Transverse colon (tissue), 4 donors: ENCODE data around the gene ZNF334. TPM values are rescaled to one million over a fixed set of nuclear protein-coding genes. Genes with fewer than 3 reads are reported as not detected.

Source experiments
- DNase-seq: peaks from one replicate; pipeline ENCODE4 v3.0.0-alpha.2; 2019
- H3K27ac ChIP-seq, 4 donors: fragments of 200-600 bp; sonication (generic); 2 replicates each; pipeline ENCODE4 v1.5.1; 2016 to 2018; ENCODE audit warnings: inconsistent platforms in 4 of 4
- H3K27me3 ChIP-seq: fragments of 200-600 bp; sonication (generic); 2 replicates; pipeline ENCODE4 v1.5.1; 2017; ENCODE audit warnings: inconsistent platforms
- H3K36me3 ChIP-seq, 4 donors: fragments of 200-600 bp; sonication (generic); 2 replicates each; pipeline ENCODE4 v1.5.1; 2017 to 2019; ENCODE audit warnings: inconsistent platforms in 4 of 4
- H3K4me1 ChIP-seq, 4 donors: fragments of 200-600 bp; sonication (generic); 2 replicates each; pipeline ENCODE4 v1.5.1; 2017 to 2020; ENCODE audit warnings: inconsistent platforms in 4 of 4
- H3K4me3 ChIP-seq, 4 donors: fragments of 200-600 bp; sonication (generic); 1 replicate in 1 of 4; 2 replicates in 3 of 4; pipeline versions ENCODE4 v1.5.1 to v1.6.1; 2017 to 2019; ENCODE audit warnings: inconsistent platforms in 4 of 4
- H3K9me3 ChIP-seq, 2 donors: fragments of 200-600 bp; sonication (generic); 2 replicates each; pipeline ENCODE4 v1.5.1; 2017 to 2019; ENCODE audit warnings: inconsistent platforms in 2 of 2
- CTCF ChIP-seq, 5 experiments: fragments of 200-600 bp in 3 of 5; fragments of 450-650 bp in 2 of 5; sonication (generic) in 3 of 5; IDR thresholded peaks; 1 replicate in 2 of 5; 2 replicates in 3 of 5; pipeline ENCODE4 v1.5.1; 2016 to 2017; ENCODE audit warnings: antibody characterized with exemption in 5 of 5, inconsistent platforms in 3 of 5, mild to moderate bottlenecking in 2 of 5, moderate library complexity in 1 of 5
- EP300 ChIP-seq: sonication (generic); formaldehyde crosslinking; IDR thresholded peaks from one replicate; pipeline ENCODE4 v1.6.1; 2017; ENCODE audit warnings: antibody characterized with exemption, low read depth
- POLR2A ChIP-seq: fragments of 450-650 bp; IDR thresholded peaks from one replicate; pipeline ENCODE4 v1.6.1; 2016; ENCODE audit warnings: antibody characterized with exemption, mild to moderate bottlenecking, moderate library complexity
- POLR2AphosphoS5 ChIP-seq, 3 donors: sonication (generic); formaldehyde crosslinking; IDR thresholded peaks; one replicate each; pipeline ENCODE4 v1.6.1; 2016; ENCODE audit warnings: antibody characterized with exemption in 3 of 3
- WGBS, 2 donors: methylation state at CpG; one replicate each; pipeline ENCODE4 v1.1.5; 2018; ENCODE audit warnings: low coverage in 1 of 2; 5-methylcytosine and 5-hydroxymethylcytosine counted together
- in situ Hi-C, 4 donors: fragments of 200-750 bp; cut with MboI; loops; one replicate each; pipeline versions ENCODE4 v1.15.0 to v1.15.1; 2017; ENCODE audit warnings: low sequenced_read_pairs in 3 of 4, low pct_ligation_motif_present in 1 of 4, low pct_unique_long_range_greater_than_20kb in 1 of 4
- intact Hi-C: fragments of 100-400 bp; cut with DNase I; formaldehyde crosslinking; loops from one replicate; pipeline ENCODE4 v1.15.1; 2023; ENCODE audit warnings: low total_unique reads
- total RNA-seq, 4 donors: library from RNA; depleted of rRNA; stranded (reverse); fragments of >200 nt; gene quantifications; one replicate each; pipeline ENCODE4 v1.1.0, GENCODE V29; 2016

Gene ZNF334
- 1 to 10 TPM; 1.9 to 7.1 (median 4.7) TPM for total RNA-seq

DNA sequence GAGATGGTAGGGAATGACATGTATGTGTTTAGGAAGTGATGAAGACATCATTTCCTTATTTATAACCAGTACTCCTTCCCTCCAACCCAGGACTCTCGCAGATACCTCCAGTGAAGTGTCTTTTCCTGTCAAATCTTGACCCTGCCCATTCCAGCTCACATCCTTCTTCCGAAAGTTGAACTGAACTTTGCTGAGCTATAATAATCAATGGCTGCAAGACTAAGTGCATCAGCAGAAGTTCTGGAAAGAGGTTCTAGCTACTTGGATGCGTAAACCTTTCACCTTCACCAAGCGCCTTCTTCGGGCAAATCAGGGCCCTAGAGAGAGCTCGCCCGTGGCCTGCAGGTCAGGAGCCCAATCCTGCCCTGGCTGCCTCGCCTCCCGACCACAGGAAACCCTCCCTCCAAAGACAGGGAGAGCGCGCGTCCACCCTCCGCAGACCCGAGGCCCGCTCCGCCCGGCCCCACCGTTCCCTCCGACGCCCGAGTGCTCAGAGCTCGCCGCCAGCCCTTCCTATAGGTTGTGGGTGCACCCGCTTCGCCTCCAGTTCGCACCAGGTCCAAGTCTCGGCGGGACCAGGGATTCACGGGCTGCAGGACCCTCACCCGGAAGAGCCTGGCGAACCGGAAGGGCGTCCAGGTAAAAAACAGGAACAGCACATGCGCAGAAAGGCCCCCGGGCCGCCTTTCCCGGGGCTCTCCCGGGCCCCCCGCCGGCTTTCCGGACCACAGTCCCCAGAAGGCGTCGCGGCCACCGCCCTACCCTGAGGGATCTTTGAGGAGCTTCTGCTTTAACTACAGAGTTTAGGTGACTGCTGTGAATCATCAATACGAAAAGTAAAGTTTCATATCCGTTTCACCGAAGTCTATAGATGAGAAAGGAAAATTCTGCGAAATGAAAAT lies at the start of gene ZNF334:
Gene ZNF334 (minus strand): TSS at position 617 of the 902 bp plus-strand sequence. CDS start 1,457 bp downstream, outside the sequence.
- WGBS, 2 donors, result 21 to 23% methylated on average over 11 to 49 of the region's 49 CpGs
- intact Hi-C loops (no loop called here), in situ Hi-C loops (loop anchor here in 1 of 4 donors (25.0 kb wide), 1 partner anchor 174 kb away; the partner anchor contains the start of gene TP53RK)
- peaks cover 26% of the 10 kb centered on the region for H3K27me3 ChIP-seq
- H3K36me3 ChIP-seq, result no peaks in the 10 kb centered on the region
- H3K4me3 ChIP-seq, result peak within 1 kb of the TSS; percentile 47 to 66 (median 54)
- TF ChIP-seq POLR2AphosphoS5 (IDR thresholded peaks at IDR 0.05), result no peak
- TF ChIP-seq CTCF (IDR thresholded peaks at IDR 0.05), result no peak
- no peaks in the 10 kb centered on the region for H3K9me3 ChIP-seq
- H3K27ac ChIP-seq, result peak within 1 kb of the TSS; percentile 15 to 67 (median 53)
- H3K4me1 ChIP-seq, result peaks cover 0 to 3% (median 0%) of the 10 kb centered on the region in 4 donors
- DNase-seq, result peak; percentile 28

DNA sequence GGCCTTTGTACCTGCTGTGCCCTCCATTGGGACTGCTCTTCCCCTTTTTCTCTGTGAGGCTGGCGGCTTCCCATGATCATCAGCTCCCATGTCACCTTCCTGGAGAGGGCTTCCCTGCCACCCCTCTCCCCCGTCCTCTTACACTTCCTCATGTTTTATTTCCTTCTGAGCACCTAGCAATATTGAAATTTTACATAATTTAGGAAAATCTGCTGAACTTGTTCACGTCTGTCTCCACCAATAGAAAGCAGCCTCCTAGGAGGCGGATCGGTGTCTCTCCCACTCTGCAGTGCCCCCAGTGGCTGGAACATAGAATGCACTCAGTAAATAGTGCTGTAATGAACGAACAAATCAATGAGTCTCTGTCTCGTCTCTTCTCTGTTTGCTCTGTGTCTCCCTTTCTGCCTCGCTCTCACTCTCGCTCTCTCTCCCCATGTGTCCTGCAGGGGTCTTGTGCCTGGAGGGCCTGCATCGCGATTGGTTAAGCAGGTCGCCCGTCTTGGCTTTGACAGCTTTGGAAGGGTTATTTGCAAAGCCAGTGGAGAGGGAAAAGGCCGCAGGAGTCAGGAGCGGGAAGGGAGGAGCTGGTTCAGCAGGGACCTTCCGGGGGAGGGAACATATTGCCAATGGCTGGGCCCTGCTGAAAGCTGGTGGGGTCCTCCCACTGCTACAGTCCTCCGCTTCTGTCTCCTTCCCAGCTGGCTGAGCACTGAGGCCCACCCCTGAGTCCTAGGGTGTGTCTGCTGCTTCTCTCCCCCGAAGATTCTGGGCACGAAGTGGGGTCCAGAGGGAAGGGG lies 49.2 kb upstream of the ZNF334 start:
- Histone ChIP-seq H3K9me3 (no peaks in the 10 kb centered on the region), H3K27ac (peak overlapping the region in 3 of 4 donors; percentile 37 to 64 (median 41)), H3K4me3 (peak overlapping the region in 2 of 4 donors; percentile 14 to 33), H3K27me3 (peaks cover 3% of the 10 kb centered on the region), H3K4me1 (peaks cover 0 to 10% (median 2%) of the 10 kb centered on the region in 4 donors), H3K36me3 (no peaks in the 10 kb centered on the region)
- in situ Hi-C loops (no loop called here), intact Hi-C loops (no loop called here)
- DNase-seq, result peak; percentile 73
- WGBS, 2 donors, result 2 to 17% methylated on average over 9 to 19 of the region's 19 CpGs
- peak; percentile 83 to 91 (median 89) for TF ChIP-seq CTCF (IDR thresholded peaks at IDR 0.05)
- TF ChIP-seq EP300, result no peak

GRCh38 chr20:46562009-46562372 lies 48.6 kb upstream of the ZNF334 start:
- Histone ChIP-seq H3K4me3 (peak overlapping the region in 2 of 4 donors; percentile 14 to 33), H3K9me3 (no peaks in the 10 kb centered on the region), H3K27ac (peak overlapping the region in 3 of 4 donors; percentile 37 to 64 (median 41)), H3K27me3 (peaks cover 3% of the 10 kb centered on the region), H3K4me1 (peaks cover 0 to 10% (median 2%) of the 10 kb centered on the region in 4 donors), H3K36me3 (no peaks in the 10 kb centered on the region)
- in situ Hi-C loops (no loop called here), intact Hi-C loops (no loop called here)
- WGBS, 2 donors, result 0 to 47% methylated on average over 1 to 5 of the region's 5 CpGs
- DNase-seq, result no peak
- no peak for TF ChIP-seq POLR2A
- no peak for TF ChIP-seq CTCF (IDR thresholded peaks at IDR 0.05)
- TF ChIP-seq EP300, result no peak
- TF ChIP-seq POLR2AphosphoS5 (IDR thresholded peaks at IDR 0.05), result no peak
